ENCODE data around the gene ZMYM1.
"Not testable (repeated sequence)": the region's sequence is repeated elsewhere in the genome, so short reads cannot be mapped to it uniquely, and the experiment has no call there.

The ZMYM1 gene

GRCh38 chr1:35047188-35047858 is 31.9 kb upstream of the ZMYM1 start:
- Histone ChIP-seq H3K27ac (ENCODE audit: low read depth, low read length) (no peak overlapping the region), H3K4me3 (ENCODE audit: insufficient read depth, low read length, poor library complexity, severe bottlenecking) (no peak overlapping the region), H4K20me1 (ENCODE audit: low read depth, low read length) (no peaks in the 10 kb centered on the region), H3K4me2 (ENCODE audit: low read depth, low read length, poor library complexity, severe bottlenecking) (no peak overlapping the region), H3K9me2 (replicated peaks; ENCODE audit: insufficient read depth, low read length) (no peaks in the 10 kb centered on the region), H3K36me3 (ENCODE audit: low read length) (no peaks in the 10 kb centered on the region), H2AFZ (ENCODE audit: low read depth, low read length, severe bottlenecking) (no peak overlapping the region), H3K9ac (ENCODE audit: low read length) (no peak overlapping the region), H3K9me3 (ENCODE audit: insufficient read depth, low read length) (no peaks in the 10 kb centered on the region), H3K79me2 (ENCODE audit: insufficient read depth, low read length) (no peaks in the 10 kb centered on the region), H3K27me3 (ENCODE audit: low read length) (no peaks in the 10 kb centered on the region), H3F3A (ENCODE audit: insufficient read depth) (no peaks in the 10 kb centered on the region)
- TF ChIP-seq CTCF (IDR thresholded peaks at IDR 0.05; ENCODE audit: insufficient read depth, low read length, poor library complexity, severe bottlenecking) (no peak), EZH2phosphoT487 (conservative IDR thresholded peaks at IDR 0.05; ENCODE audit: low read length) (no peak)

- Histone ChIP-seq H3K79me2 (ENCODE audit: insufficient read depth, low read length) (no peaks in the 10 kb centered on the region), H3K9me2 (replicated peaks; ENCODE audit: insufficient read depth, low read length) (no peaks in the 10 kb centered on the region), H3K27me3 (ENCODE audit: low read length) (no peaks in the 10 kb centered on the region), H3K27ac (ENCODE audit: low read depth, low read length) (no peak overlapping the region), H3K4me2 (ENCODE audit: low read depth, low read length, poor library complexity, severe bottlenecking) (peak overlapping the region; percentile 36), H3K36me3 (ENCODE audit: low read length) (no peaks in the 10 kb centered on the region), H3F3A (ENCODE audit: insufficient read depth) (no peaks in the 10 kb centered on the region), H4K20me1 (ENCODE audit: low read depth, low read length) (no peaks in the 10 kb centered on the region), H3K4me3 (ENCODE audit: insufficient read depth, low read length, poor library complexity, severe bottlenecking) (no peak overlapping the region), H3K9me3 (ENCODE audit: insufficient read depth, low read length) (no peaks in the 10 kb centered on the region), H3K9ac (ENCODE audit: low read length) (no peak overlapping the region), H2AFZ (ENCODE audit: low read depth, low read length, severe bottlenecking) (no peak overlapping the region)
- TF ChIP-seq CTCF (IDR thresholded peaks at IDR 0.05; ENCODE audit: insufficient read depth, low read length, poor library complexity, severe bottlenecking), result no peak
- TF ChIP-seq EZH2phosphoT487 (conservative IDR thresholded peaks at IDR 0.05; ENCODE audit: low read length), result no peak
These were observed 30.1 kb upstream of the ZMYM1 start for GRCh38 chr1:35049116-35049515.

GRCh38 chr1:35053433-35053832 is 25.8 kb upstream of the ZMYM1 start:
- Histone ChIP-seq H3K4me2 (ENCODE audit: low read depth, low read length, poor library complexity, severe bottlenecking) (no peak overlapping the region), H3K9me3 (ENCODE audit: insufficient read depth, low read length) (no peaks in the 10 kb centered on the region), H3K27ac (ENCODE audit: low read depth, low read length) (no peak overlapping the region), H3K36me3 (ENCODE audit: low read length) (no peaks in the 10 kb centered on the region), H3K27me3 (ENCODE audit: low read length) (no peaks in the 10 kb centered on the region), H2AFZ (ENCODE audit: low read depth, low read length, severe bottlenecking) (no peak overlapping the region), H3F3A (ENCODE audit: insufficient read depth) (no peaks in the 10 kb centered on the region), H4K20me1 (ENCODE audit: low read depth, low read length) (no peaks in the 10 kb centered on the region), H3K9me2 (replicated peaks; ENCODE audit: insufficient read depth, low read length) (no peaks in the 10 kb centered on the region), H3K9ac (ENCODE audit: low read length) (no peak overlapping the region), H3K4me3 (ENCODE audit: insufficient read depth, low read length, poor library complexity, severe bottlenecking) (no peak overlapping the region), H3K79me2 (ENCODE audit: insufficient read depth, low read length) (no peaks in the 10 kb centered on the region)
- no peak for TF ChIP-seq CTCF (IDR thresholded peaks at IDR 0.05; ENCODE audit: insufficient read depth, low read length, poor library complexity, severe bottlenecking)
- no peak for TF ChIP-seq EZH2phosphoT487 (conservative IDR thresholded peaks at IDR 0.05; ENCODE audit: low read length)

GRCh38 chr1:35054282-35054681 is 24.9 kb upstream of the ZMYM1 start:
- H3K79me2 ChIP-seq (ENCODE audit: insufficient read depth, low read length); H3K27me3 ChIP-seq (ENCODE audit: low read length); H3K36me3 ChIP-seq (ENCODE audit: low read length); H2AFZ ChIP-seq (ENCODE audit: low read depth, low read length, severe bottlenecking); H3K27ac ChIP-seq (ENCODE audit: low read depth, low read length); H3K4me3 ChIP-seq (ENCODE audit: insufficient read depth, low read length, poor library complexity, severe bottlenecking); H3K9me3 ChIP-seq (ENCODE audit: insufficient read depth, low read length); H3K9me2 ChIP-seq (replicated peaks; ENCODE audit: insufficient read depth, low read length); H3K9ac ChIP-seq (ENCODE audit: low read length); H4K20me1 ChIP-seq (ENCODE audit: low read depth, low read length); H3F3A ChIP-seq (ENCODE audit: insufficient read depth); H3K4me2 ChIP-seq (ENCODE audit: low read depth, low read length, poor library complexity, severe bottlenecking): not testable (repeated sequence)

- H3K4me3 ChIP-seq (ENCODE audit: insufficient read depth, low read length, poor library complexity, severe bottlenecking); H3K79me2 ChIP-seq (ENCODE audit: insufficient read depth, low read length); H3K27me3 ChIP-seq (ENCODE audit: low read length); H3F3A ChIP-seq (ENCODE audit: insufficient read depth); H3K27ac ChIP-seq (ENCODE audit: low read depth, low read length); H3K36me3 ChIP-seq (ENCODE audit: low read length); H3K9me2 ChIP-seq (replicated peaks; ENCODE audit: insufficient read depth, low read length); H3K9me3 ChIP-seq (ENCODE audit: insufficient read depth, low read length); H4K20me1 ChIP-seq (ENCODE audit: low read depth, low read length); H2AFZ ChIP-seq (ENCODE audit: low read depth, low read length, severe bottlenecking); H3K4me2 ChIP-seq (ENCODE audit: low read depth, low read length, poor library complexity, severe bottlenecking); H3K9ac ChIP-seq (ENCODE audit: low read length): not testable (repeated sequence)
These were observed 20.9 kb upstream of the ZMYM1 start for GRCh38 chr1:35058321-35058720.

All from SU-DHL-6 (cell line).